OCI-LY7 (cell line): ENCODE results near the gene ELMO2. TPM values are rescaled to one million over a fixed set of nuclear protein-coding genes. Genes with fewer than 3 reads are reported as not detected.

Source experiments
- BruUV-seq: library from RNA; stranded (reverse); fragments of 400-500 nt; replicated peaks from 2 replicates; lab custom pipeline; 2021; lab: Mats Ljungman, UMichigan
- CTCF ChIA-PET: fragments of 300-600 bp; sonication (Branson Sonifier 250); formaldehyde crosslinking; loops from one replicate; lab custom pipeline; 2022; ENCODE audit warnings: antibody characterized with exemption; ENCODE audit not compliant: unreplicated experiment; lab: Charles Lee
- POLR2A ChIA-PET: fragments of 300-600 bp; sonication (Branson Sonifier 250); formaldehyde crosslinking; loops from one replicate; lab custom pipeline; 2022; ENCODE audit warnings: antibody characterized with exemption; lab: Charles Lee
- DNase-seq: peaks from one replicate; pipeline ENCODE4 v3.0.0-alpha.2; 2015; ENCODE audit warnings: low spot score
- H2AFZ ChIP-seq: fragments of 200-600 bp; sonication (generic), shearing (Covaris generic); 2 replicates; pipeline ENCODE4 v1.6.1; 2014; ENCODE audit warnings: mild to moderate bottlenecking, antibody characterized with exemption, low read length, moderate library complexity
- H3K27ac ChIP-seq: fragments of 200-600 bp; sonication (generic); 2 replicates; pipeline ENCODE4 v1.5.1; 2014; ENCODE audit warnings: mixed run types, low read depth, mild to moderate bottlenecking, moderate library complexity, low read length, inconsistent platforms; ENCODE audit not compliant: poor library complexity, severe bottlenecking
- H3K36me3 ChIP-seq: fragments of 200-600 bp; sonication (generic); 2 replicates; pipeline ENCODE4 v1.6.1; 2014; ENCODE audit warnings: mild to moderate bottlenecking, antibody characterized with exemption, low read length, moderate library complexity, mixed read lengths; ENCODE audit not compliant: insufficient read depth
- H3K4me1 ChIP-seq: fragments of 200-600 bp; sonication (generic); 2 replicates; pipeline ENCODE4 v1.5.1; 2014; ENCODE audit warnings: mild to moderate bottlenecking, low read length; ENCODE audit not compliant: insufficient read depth, poor library complexity, severe bottlenecking
- H3K4me2 ChIP-seq: fragments of 200-600 bp; sonication (generic); 2 replicates; pipeline ENCODE4 v1.6.1; 2014; ENCODE audit warnings: mild to moderate bottlenecking, low read length
- H3K4me3 ChIP-seq: fragments of 200-600 bp; sonication (generic); 2 replicates; pipeline ENCODE4 v1.5.1; 2014; ENCODE audit warnings: mild to moderate bottlenecking, low read depth, low read length; ENCODE audit not compliant: poor library complexity, severe bottlenecking
- H3K79me2 ChIP-seq: fragments of 200-600 bp; sonication (generic); 2 replicates; pipeline ENCODE4 v1.6.1; 2016; ENCODE audit warnings: low read depth, mild to moderate bottlenecking, low read length, moderate library complexity, mixed read lengths; ENCODE audit not compliant: insufficient read depth
- H3K9me2 ChIP-seq: fragments of 200-600 bp; sonication (generic); 2 replicates; pipeline ENCODE4 v1.6.1; 2016; ENCODE audit warnings: mild to moderate bottlenecking, low read length, mixed read lengths; ENCODE audit not compliant: insufficient read depth
- H3K9me3 ChIP-seq: fragments of 200-600 bp; sonication (generic); 2 replicates; pipeline ENCODE4 v1.6.1; 2014; ENCODE audit warnings: mild to moderate bottlenecking, mixed run types, low read length, mixed read lengths
- H4K20me1 ChIP-seq: fragments of 200-600 bp; sonication (generic); 2 replicates; pipeline ENCODE4 v1.6.1; 2014; ENCODE audit warnings: mild to moderate bottlenecking, antibody characterized with exemption, low read length, moderate library complexity, mixed read lengths; ENCODE audit not compliant: insufficient read depth
- CTCF ChIP-seq: fragments of 200-600 bp; sonication (generic); conservative IDR thresholded peaks from 2 replicates; pipeline ENCODE4 v1.5.1; 2014; ENCODE audit warnings: mild to moderate bottlenecking, antibody characterized with exemption, low read length, moderate library complexity, mixed read lengths
- EZH2phosphoT487 ChIP-seq: fragments of 200-600 bp; sonication (generic); IDR thresholded peaks from 2 replicates; pipeline ENCODE4 v1.6.1; 2018; ENCODE audit warnings: low read depth, borderline replicate concordance, mild to moderate bottlenecking, mixed run types, antibody characterized with exemption, low read length, moderate library complexity, mixed read lengths
- intact Hi-C: fragments of 100-400 bp; cut with micrococcal nuclease; formaldehyde crosslinking; loops from one replicate; pipeline ENCODE4 v1.10.0; 2022; ENCODE audit not compliant: unreplicated experiment
- total RNA-seq, 2 experiments: library from RNA; depleted of rRNA in 1 of 2; stranded (reverse); fragments of >200 nt in 1 of 2; shearing (Covaris generic) in 1 of 2; gene quantifications; 2 replicates each; pipeline ENCODE4 v1.2.3, GENCODE V29; 2014 to 2022

The ELMO2 gene
- total RNA-seq, 2 experiments from 2014 or later: 16.0 to 36.4 TPM

- no peaks in the 10 kb centered on the region for H3K79me2 ChIP-seq
- no peak overlapping the region for H3K27ac ChIP-seq
- H3K4me2 ChIP-seq: no peak overlapping the region
- no peaks in the 10 kb centered on the region for H4K20me1 ChIP-seq
- POLR2A ChIA-PET: interaction anchor here (0.6 kb wide), 1 partner anchor 246 kb away, joined by 3 read pairs; no protein-coding TSS in a partner anchor
- no peaks in the 10 kb centered on the region for H3K36me3 ChIP-seq
- no TSS peak for BruUV-seq
- DNase-seq: no peak
- no peaks in the 10 kb centered on the region for H3K9me3 ChIP-seq
- CTCF ChIA-PET: no interaction called here
- no peaks in the 10 kb centered on the region for H3K4me1 ChIP-seq
- no peak overlapping the region for H2AFZ ChIP-seq
- intact Hi-C loops: no loop called here
- no peak overlapping the region for H3K4me3 ChIP-seq
- no peaks in the 10 kb centered on the region for H3K9me2 ChIP-seq
- TF ChIP-seq EZH2phosphoT487 (no peak), CTCF (no peak)
These were observed 72.0 kb downstream of the ELMO2 start for GRCh38 chr20:46334303-46334904.

GRCh38 chr20:46333161-46333991, 73.0 kb downstream of the ELMO2 start:
- no peak overlapping the region for H3K27ac ChIP-seq
- TF ChIP-seq CTCF: no peak
- no peak for TF ChIP-seq EZH2phosphoT487
- H3K9me3 ChIP-seq: no peaks in the 10 kb centered on the region
- no peaks in the 10 kb centered on the region for H4K20me1 ChIP-seq
- no TSS peak for BruUV-seq
- H3K4me3 ChIP-seq: no peak overlapping the region
- H3K79me2 ChIP-seq: no peaks in the 10 kb centered on the region
- H3K36me3 ChIP-seq: no peaks in the 10 kb centered on the region
- H3K9me2 ChIP-seq: no peaks in the 10 kb centered on the region
- no peak overlapping the region for H2AFZ ChIP-seq
- no peak overlapping the region for H3K4me2 ChIP-seq
- DNase-seq: no peak
- intact Hi-C loops: no loop called here
- ChIA-PET CTCF (no interaction called here), POLR2A (no interaction called here)
- no peaks in the 10 kb centered on the region for H3K4me1 ChIP-seq
